ENCODE data around the gene ARVCF. TPM values are rescaled to one million over a fixed set of nuclear protein-coding genes. Genes with fewer than 3 reads are reported as not detected.
A peak's percentile ranks its signal among the peaks of the same experiment; 100 is the strongest.

The ARVCF gene
- total and polyA plus RNA-seq, 9 of the 15 experiments (the other 6 are each of a cell fraction or from before 2014, with no cell fraction given): 0.03 to 97.4 (median 15.6) TPM

- TF ChIP-seq ZNF280B (CRISPR knock-in tag; IDR thresholded peaks at IDR 0.05) (0 out of 2 replicates have a peak, but pooled peaks have one; percentile 5), MTF1 (CRISPR knock-in tag; IDR thresholded peaks at IDR 0.05; ENCODE audit: borderline replicate concordance) (peak; percentile 22; the same call in 1 of the 2 replicates), THRB (CRISPR knock-in tag; conservative IDR thresholded peaks at IDR 0.05) (0 out of 2 replicates have a peak, but pooled peaks have one; percentile 12), ZBTB11 (CRISPR knock-in tag; IDR thresholded peaks at IDR 0.05) (peak in 1 of 3 experiments; percentile 15; a peak in 1 of 6 replicates), MYNN (IDR thresholded peaks at IDR 0.05) (peak; percentile 18; the same call in 1 of the 2 replicates), MYNN (CRISPR knock-in tag; IDR thresholded peaks at IDR 0.05) (no peak), HIVEP1 (CRISPR knock-in tag; IDR thresholded peaks at IDR 0.05) (0 out of 2 replicates have a peak, but pooled peaks have one; percentile 37), GABPB1 (CRISPR knock-in tag; IDR thresholded peaks at IDR 0.05) (no peak), MLLT1 (IDR thresholded peaks at IDR 0.05) (0 out of 4 replicates have a peak, but pooled peaks of 1 of the 2 experiments have one; percentile 34)
These were observed 53.5 kb downstream of the ARVCF start (continued) for GRCh38 chr22:19962909-19963806.

Measured in K562 (cell line).